Activated naive CD4-positive, alpha-beta T cell treated with anti-CD3 and anti-CD28 coated beads, Interleukin-2, amount 50 U/mL, for 24 hours (primary cell): ENCODE measurements around the gene ARID1B.

Experiments
- H3K27ac Mint-ChIP-seq: one replicate; pipeline ENCODE4 v1.8.0; 2021; ENCODE audit warnings: mild to moderate bottlenecking, mixed read lengths
- H3K27me3 Mint-ChIP-seq: one replicate; pipeline ENCODE4 v1.8.0; 2021; ENCODE audit warnings: mixed read lengths
- H3K36me3 Mint-ChIP-seq: one replicate; pipeline ENCODE4 v1.8.0; 2021; ENCODE audit warnings: mixed read lengths
- H3K4me1 Mint-ChIP-seq: one replicate; pipeline ENCODE4 v1.8.0; 2021; ENCODE audit warnings: mixed read lengths
- H3K4me3 Mint-ChIP-seq: one replicate; pipeline ENCODE4 v1.8.0; 2021; ENCODE audit warnings: mild to moderate bottlenecking, mixed read lengths
- H3K9me3 Mint-ChIP-seq: one replicate; pipeline ENCODE4 v1.8.0; 2021; ENCODE audit warnings: mixed read lengths

Gene ARID1B

DNA sequence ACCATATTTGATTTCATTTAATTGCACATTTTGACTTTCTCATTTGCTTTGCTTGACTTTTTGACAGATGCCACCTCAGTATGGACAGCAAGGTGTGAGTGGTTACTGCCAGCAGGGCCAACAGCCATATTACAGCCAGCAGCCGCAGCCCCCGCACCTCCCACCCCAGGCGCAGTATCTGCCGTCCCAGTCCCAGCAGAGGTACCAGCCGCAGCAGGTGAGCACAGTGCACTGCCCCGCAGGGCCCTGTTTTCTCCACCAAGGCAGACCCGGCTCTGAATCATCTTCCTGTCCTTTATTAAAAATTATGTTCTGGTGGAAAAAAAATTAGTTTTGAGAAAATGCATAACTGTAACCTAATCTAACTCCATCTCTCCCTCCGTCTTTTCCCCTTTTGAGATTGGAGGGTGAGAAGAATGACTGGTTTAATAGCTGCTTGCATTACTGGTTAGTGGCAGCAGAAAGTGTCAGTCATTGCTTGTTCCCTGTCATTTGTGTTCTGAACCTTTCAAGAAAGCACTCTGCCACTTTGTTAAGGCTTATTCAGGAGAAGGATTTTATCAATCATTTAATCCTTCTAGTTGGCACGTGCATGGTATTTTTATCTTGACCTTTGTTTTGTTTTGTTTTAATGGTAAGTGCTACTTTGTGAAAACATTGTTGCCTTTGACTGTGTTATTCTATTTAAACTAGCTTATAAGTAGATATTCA lies 124.3 kb downstream of the ARID1B start:
- Mint-ChIP-seq H3K36me3 (peaks cover 13% of the 10 kb centered on the region), H3K4me3 (no peak overlapping the region), H3K4me1 (peaks cover 74% of the 10 kb centered on the region), H3K27ac (no peak overlapping the region), H3K27me3 (no peaks in the 10 kb centered on the region), H3K9me3 (no peaks in the 10 kb centered on the region)

DNA sequence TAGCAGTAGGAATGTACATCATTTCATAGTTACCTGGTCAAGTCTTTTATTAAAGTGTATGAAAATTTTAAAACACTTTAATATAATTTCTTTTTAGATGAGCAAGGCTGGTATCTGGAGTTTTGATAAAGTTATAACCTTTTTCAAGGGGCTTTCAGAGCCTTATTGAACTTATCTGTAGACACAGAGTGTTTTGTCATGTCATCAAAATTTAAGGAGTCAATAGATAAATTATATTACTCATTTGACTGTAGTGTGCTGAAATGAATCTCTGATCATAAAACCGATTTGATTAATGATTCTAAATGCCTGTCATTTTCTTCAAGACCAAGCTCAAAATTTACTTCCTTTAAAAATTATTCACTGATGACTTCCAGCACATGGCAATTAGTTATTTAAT lies 125.6 kb downstream of the ARID1B start:
- no peak overlapping the region for H3K4me3 Mint-ChIP-seq
- no peak overlapping the region for H3K27ac Mint-ChIP-seq
- H3K36me3 Mint-ChIP-seq, result peaks cover 17% of the 10 kb centered on the region
- no peaks in the 10 kb centered on the region for H3K27me3 Mint-ChIP-seq
- no peaks in the 10 kb centered on the region for H3K9me3 Mint-ChIP-seq
- peaks cover 81% of the 10 kb centered on the region for H3K4me1 Mint-ChIP-seq

DNA sequence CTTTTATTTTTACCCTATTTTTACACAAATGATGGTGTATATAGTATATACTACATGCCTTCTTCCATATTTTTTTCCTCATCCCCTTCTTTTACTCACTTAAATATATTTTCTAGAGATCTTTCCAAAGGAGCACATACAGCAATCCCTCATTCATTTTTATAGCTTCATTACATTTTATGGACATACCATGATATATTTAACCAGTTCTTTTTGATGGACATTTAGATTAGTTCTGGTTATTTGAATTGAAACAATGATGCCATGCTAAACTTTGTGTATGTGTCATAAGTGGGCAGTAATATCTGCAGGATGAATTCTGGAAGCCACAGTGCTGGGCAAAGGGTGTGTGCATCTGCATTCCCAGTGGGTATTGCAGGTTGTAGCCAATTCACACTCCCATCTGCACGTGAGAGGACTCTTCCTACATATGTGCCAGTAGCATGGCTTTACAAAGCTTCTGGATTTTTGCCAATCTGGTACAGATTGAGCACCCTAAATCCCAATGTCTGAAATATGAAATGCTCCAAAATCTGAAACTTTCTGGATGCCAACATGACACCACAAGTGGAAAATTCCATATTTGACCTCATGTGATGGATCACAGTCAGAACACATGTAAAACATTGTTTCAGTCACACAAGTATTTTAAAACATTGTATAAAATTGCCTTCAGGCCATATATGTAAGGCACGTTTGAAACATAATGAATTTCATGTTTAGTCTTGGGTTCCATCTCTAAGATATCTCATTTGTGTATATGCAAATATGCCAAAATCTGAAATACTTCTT lies 127.2 kb downstream of the ARID1B start:
- no peak overlapping the region for H3K27ac Mint-ChIP-seq
- peaks cover 81% of the 10 kb centered on the region for H3K4me1 Mint-ChIP-seq
- peaks cover 17% of the 10 kb centered on the region for H3K36me3 Mint-ChIP-seq
- no peaks in the 10 kb centered on the region for H3K27me3 Mint-ChIP-seq
- no peak overlapping the region for H3K4me3 Mint-ChIP-seq
- H3K9me3 Mint-ChIP-seq, result no peaks in the 10 kb centered on the region

DNA sequence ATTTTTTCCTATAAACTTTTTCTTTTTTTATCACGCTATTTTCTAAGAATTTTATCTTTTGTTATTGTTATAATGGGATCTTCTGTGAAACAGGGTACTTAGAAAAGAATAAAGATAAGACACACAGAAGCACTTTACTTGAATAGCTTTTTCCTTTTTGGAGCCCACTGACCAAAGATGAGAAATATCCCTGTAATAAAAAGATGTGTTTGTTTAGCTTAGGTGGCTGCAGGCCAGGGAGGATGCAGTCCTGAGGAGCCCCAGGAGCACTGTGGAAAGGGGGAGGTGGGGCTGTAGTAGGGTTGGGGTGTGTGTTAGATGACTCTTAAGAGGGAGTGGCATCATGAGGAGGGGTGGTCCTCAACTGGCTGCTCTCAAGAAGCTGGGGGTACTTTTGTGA lies 128.6 kb downstream of the ARID1B start:
- Mint-ChIP-seq H3K4me3 (no peak overlapping the region), H3K36me3 (peaks cover 17% of the 10 kb centered on the region), H3K27me3 (no peaks in the 10 kb centered on the region), H3K27ac (no peak overlapping the region), H3K9me3 (no peaks in the 10 kb centered on the region), H3K4me1 (peaks cover 81% of the 10 kb centered on the region)

DNA sequence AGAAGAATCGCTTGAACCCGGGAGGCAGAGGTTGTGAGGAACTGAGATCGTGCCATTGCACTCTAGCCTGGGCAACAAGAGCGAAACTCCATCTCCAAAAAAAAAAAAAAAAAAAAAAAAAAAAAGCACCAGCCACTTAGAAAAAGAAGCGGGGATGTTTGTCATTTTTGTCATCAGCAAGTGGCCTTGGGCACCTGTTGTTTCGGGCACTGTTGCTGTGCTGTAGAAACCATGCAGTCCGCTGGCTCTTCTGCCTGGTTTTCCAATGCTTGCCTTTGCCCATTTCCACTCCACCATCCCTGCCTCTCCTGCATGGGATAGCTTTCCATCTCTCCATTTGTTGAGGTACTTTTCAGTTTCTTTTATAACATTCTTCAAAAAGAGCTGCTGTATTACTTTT lies 129.3 kb downstream of the ARID1B start:
- peaks cover 17% of the 10 kb centered on the region for H3K36me3 Mint-ChIP-seq
- H3K4me1 Mint-ChIP-seq, result peaks cover 81% of the 10 kb centered on the region
- no peaks in the 10 kb centered on the region for H3K9me3 Mint-ChIP-seq
- no peak overlapping the region for H3K4me3 Mint-ChIP-seq
- H3K27me3 Mint-ChIP-seq, result no peaks in the 10 kb centered on the region
- no peak overlapping the region for H3K27ac Mint-ChIP-seq

DNA sequence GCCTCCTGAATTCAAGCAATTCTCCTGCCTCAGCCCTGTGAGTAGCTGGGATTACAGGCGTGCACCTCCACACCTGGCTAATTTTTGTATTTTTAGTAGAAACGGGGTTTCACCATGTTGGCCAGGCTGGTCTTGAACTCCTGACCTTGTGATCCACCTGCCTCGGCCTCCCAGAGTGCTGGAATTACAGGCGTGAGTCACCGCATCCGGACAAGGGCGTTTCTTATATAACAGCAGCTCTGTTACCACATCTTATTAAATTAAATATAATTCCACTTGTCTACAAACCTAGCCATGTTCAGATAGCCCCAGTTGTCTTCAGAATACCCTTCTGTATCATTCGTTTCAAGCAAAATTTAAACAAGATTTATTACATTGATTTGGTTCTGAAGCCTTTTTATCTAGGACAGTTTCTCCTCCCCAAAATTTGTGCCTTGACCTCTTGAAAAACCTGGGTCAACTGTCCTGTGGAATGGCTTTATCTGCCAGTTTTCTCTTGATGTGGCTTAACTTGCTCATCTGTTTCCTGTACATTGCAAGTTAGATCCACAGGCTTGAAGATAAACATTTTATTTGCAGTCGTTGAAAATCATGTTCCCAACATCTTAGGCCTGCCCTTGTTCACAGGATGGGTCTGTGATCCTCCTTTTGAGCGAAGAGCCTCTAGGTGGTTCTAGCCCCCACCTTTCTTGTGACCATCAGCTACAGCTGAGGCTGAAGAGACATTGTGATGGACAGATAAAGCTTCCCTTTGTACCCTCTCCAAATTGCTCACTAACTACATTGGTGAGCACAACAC lies 132.2 kb downstream of the ARID1B start:
- no peak overlapping the region for H3K4me3 Mint-ChIP-seq
- no peaks in the 10 kb centered on the region for H3K9me3 Mint-ChIP-seq
- peaks cover 13% of the 10 kb centered on the region for H3K36me3 Mint-ChIP-seq
- peaks cover 79% of the 10 kb centered on the region for H3K4me1 Mint-ChIP-seq
- H3K27me3 Mint-ChIP-seq, result no peaks in the 10 kb centered on the region
- H3K27ac Mint-ChIP-seq, result peak overlapping the region; percentile 46

DNA sequence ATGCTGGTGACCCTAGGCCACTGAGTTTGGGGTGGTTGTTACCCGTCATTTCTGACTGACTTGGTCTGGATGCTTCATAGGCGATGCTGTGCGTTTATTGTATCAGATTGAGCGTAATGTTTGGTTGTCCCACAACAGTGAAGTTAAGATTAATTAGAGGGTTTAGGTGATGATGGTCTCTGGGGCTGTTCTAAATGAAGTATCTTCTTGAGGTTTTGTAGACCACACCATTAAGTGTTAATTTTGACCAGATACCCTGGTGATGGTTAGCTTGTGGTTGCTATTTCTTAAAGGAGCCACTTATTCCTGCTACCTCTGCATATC lies 132.8 kb downstream of the ARID1B start:
- H3K36me3 Mint-ChIP-seq, result peaks cover 13% of the 10 kb centered on the region
- H3K4me3 Mint-ChIP-seq, result no peak overlapping the region
- H3K27ac Mint-ChIP-seq, result peak overlapping the region; percentile 46
- peaks cover 85% of the 10 kb centered on the region for H3K4me1 Mint-ChIP-seq
- H3K27me3 Mint-ChIP-seq, result no peaks in the 10 kb centered on the region
- no peaks in the 10 kb centered on the region for H3K9me3 Mint-ChIP-seq

DNA sequence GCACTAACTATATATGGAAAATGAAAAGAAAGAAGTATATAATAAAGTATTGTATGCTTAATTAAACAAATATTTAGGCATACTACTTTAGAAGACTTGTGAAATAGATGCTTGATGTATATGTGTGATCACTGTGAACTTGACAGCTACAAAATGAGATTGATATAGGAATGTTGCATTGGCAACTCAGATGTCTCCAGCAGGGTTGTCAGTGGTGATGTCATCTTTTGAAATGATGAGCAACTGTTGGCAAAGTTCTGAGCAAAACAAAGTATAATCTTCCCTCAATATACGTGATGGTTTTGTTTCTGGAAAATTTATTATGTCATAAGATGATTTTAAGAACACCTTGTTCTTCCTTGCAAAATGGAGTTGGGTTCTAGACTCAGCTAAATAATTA lies 133.8 kb downstream of the ARID1B start:
- H3K9me3 Mint-ChIP-seq, result no peaks in the 10 kb centered on the region
- peaks cover 81% of the 10 kb centered on the region for H3K4me1 Mint-ChIP-seq
- H3K27ac Mint-ChIP-seq, result no peak overlapping the region
- no peak overlapping the region for H3K4me3 Mint-ChIP-seq
- H3K36me3 Mint-ChIP-seq, result peaks cover 12% of the 10 kb centered on the region
- no peaks in the 10 kb centered on the region for H3K27me3 Mint-ChIP-seq

DNA sequence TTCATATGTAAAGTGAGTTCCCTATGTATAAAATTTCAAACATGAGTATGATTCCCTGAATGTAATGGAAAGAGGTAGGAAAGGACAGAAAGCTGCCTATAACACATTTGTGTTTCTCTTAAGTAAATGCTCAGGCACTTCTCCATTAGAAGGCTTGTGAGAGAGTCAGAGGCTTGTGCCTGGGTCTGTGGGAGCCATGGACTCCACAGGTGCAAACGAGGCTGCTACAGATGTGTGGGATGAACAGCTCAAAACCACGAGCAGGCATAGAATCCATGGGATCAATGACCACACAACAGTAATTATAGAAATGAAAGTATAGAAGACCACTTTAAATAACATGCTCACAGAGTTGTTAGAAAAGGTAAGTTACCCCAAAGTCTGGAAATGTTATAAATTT lies 134.4 kb downstream of the ARID1B start:
- H3K36me3 Mint-ChIP-seq, result peaks cover 11% of the 10 kb centered on the region
- H3K4me1 Mint-ChIP-seq, result peaks cover 83% of the 10 kb centered on the region
- H3K27me3 Mint-ChIP-seq, result no peaks in the 10 kb centered on the region
- H3K4me3 Mint-ChIP-seq, result no peak overlapping the region
- peak overlapping the region; percentile 4 for H3K27ac Mint-ChIP-seq
- H3K9me3 Mint-ChIP-seq, result no peaks in the 10 kb centered on the region

DNA sequence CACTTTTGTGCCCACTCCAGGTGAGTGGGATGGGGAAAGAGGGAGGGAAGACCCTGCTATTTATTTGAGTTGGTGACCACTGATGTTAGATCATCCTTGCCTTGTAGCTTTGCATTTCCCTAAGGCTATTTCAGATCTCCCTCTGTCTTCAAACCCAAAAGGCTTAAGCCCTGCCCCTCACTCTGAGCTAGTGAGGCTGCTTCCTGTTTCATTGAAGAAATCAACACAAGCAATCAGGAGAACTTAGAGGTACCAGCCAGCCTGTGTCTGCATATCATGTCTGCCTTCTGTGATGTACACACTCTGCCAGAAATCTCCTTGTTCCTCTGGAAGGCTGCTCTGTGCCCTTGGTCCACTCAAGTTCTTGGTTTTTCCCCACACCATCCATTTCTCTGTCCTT lies 135.3 kb downstream of the ARID1B start:
- Mint-ChIP-seq H3K27ac (peak overlapping the region; percentile 16), H3K36me3 (peaks cover 6% of the 10 kb centered on the region), H3K4me1 (peaks cover 81% of the 10 kb centered on the region), H3K9me3 (no peaks in the 10 kb centered on the region), H3K4me3 (peak overlapping the region; percentile 15), H3K27me3 (no peaks in the 10 kb centered on the region)

DNA sequence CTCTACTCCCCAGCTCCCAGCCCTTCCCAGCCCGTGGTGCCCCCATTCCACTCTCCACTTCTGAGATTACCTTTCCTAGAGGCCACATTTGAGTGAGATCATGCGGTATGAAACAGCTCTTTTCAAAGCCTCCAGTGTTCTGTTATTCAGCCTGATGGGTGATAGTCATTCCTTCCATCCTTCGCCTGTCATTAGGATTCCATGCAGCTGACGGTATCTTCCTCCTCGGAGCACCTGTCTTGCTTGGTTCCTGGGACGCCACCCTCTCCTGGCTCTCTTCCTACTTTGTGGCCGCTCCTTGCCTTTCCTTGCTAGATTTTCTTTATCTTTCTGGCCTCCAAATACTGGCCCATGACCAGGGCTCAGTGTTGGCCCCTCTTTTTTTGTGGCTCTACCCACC lies 137.0 kb downstream of the ARID1B start:
- peaks cover 81% of the 10 kb centered on the region for H3K4me1 Mint-ChIP-seq
- peak overlapping the region; percentile 36 for H3K27ac Mint-ChIP-seq
- H3K27me3 Mint-ChIP-seq, result no peaks in the 10 kb centered on the region
- no peak overlapping the region for H3K4me3 Mint-ChIP-seq
- no peaks in the 10 kb centered on the region for H3K9me3 Mint-ChIP-seq
- peaks cover 5% of the 10 kb centered on the region for H3K36me3 Mint-ChIP-seq

DNA sequence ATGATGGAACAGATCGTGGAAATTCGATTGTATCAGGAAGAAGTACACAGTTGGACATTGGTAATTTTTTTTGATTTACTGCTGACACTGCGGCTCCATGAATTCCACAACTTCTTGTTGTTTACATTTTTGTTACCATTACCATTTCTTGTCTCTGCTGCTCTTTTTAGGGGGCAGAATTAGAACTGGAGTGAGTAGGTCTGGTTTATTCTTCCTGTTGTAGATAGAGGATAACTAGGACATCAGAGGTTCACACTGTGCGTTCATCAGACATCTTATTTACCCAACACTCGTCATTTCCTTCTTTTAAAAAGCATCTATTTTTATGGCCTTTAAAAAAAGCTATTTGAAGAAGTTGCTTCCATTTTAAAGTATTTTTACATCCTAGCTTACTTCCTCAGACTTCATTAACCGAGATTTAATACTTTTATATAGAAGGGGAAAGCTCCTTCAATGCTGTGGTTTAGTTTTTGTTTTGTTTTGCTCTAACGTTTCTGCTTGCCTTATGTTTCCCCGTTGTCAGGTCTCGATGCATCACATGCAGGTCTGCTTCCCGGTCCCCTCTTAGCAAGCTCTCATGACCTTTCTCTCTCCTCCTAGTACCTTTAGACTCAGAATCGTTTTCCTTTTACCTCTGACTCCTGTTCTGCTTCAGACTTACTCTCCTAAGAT lies 139.1 kb downstream of the ARID1B start:
- Mint-ChIP-seq H3K27ac (peak overlapping the region; percentile 66), H3K36me3 (peaks cover 7% of the 10 kb centered on the region), H3K4me1 (peaks cover 79% of the 10 kb centered on the region), H3K27me3 (no peaks in the 10 kb centered on the region), H3K9me3 (no peaks in the 10 kb centered on the region), H3K4me3 (no peak overlapping the region)

DNA sequence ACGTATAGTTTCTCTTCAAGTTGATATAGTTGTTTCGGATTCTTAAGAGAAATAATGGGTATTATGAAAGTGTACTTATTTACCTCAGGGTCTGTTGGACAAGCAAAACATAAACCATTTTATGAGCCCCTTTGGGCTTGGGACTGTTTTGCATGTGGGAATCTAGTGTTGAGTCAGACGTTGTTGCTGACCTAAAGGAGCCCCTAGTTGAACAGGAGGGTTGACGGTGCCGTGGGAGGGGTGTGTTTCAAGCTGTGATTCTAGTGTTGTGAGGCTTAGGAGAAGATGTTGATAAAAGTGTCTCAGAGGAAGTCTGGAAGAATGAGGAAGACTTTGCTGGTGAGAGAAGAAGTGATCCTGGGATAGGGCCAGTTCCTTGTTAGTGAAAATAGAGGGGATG lies 140.0 kb downstream of the ARID1B start:
- Mint-ChIP-seq H3K9me3 (no peaks in the 10 kb centered on the region), H3K27me3 (no peaks in the 10 kb centered on the region), H3K36me3 (peaks cover 9% of the 10 kb centered on the region), H3K4me3 (no peak overlapping the region), H3K4me1 (peaks cover 77% of the 10 kb centered on the region), H3K27ac (peak overlapping the region; percentile 48)

DNA sequence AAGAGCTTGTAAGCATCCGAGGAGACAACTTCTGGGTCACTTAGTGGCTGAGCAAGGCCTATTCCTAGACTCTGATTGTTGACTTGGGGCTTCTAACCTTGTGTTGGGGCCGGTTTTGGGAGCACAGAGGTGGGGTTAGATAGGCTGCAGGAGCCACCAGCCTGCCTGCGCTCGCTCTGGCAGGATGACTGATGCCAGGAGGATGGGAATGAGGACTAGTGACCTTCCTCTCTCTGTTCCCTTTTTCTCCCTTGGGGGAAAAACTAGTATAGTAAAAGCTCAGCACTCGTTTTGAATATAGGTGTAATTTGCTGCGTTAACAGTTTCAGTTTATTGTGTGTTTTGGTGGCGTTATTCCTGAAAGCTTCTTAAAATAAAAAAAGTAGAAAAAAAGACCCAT lies 141.5 kb downstream of the ARID1B start:
- H3K9me3 Mint-ChIP-seq, result no peaks in the 10 kb centered on the region
- peaks cover 9% of the 10 kb centered on the region for H3K36me3 Mint-ChIP-seq
- H3K4me3 Mint-ChIP-seq, result no peak overlapping the region
- H3K27ac Mint-ChIP-seq, result no peak overlapping the region
- H3K27me3 Mint-ChIP-seq, result no peaks in the 10 kb centered on the region
- H3K4me1 Mint-ChIP-seq, result peaks cover 72% of the 10 kb centered on the region

DNA sequence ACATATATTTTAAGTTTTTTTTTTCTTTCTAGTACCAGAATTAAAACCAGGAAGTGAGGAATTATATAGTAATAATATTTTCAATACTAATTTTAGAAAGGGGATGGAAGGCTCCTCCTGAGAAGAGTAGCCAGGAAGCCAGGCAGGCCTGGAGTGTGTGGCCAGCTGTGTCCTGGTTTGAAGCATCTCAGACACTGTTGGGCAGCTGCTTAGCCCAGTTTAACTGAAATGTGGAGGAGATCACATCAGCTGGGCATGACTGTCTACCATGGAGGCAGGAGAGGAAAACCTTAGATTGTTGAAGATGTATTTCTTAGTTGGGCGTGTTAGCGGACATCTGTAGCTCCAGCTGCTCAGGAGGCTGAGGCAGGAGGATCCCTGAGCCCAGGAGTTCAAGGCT lies 142.2 kb downstream of the ARID1B start:
- no peaks in the 10 kb centered on the region for H3K27me3 Mint-ChIP-seq
- H3K27ac Mint-ChIP-seq, result peak overlapping the region; percentile 77
- H3K36me3 Mint-ChIP-seq, result peaks cover 5% of the 10 kb centered on the region
- peaks cover 72% of the 10 kb centered on the region for H3K4me1 Mint-ChIP-seq
- H3K4me3 Mint-ChIP-seq, result no peak overlapping the region
- H3K9me3 Mint-ChIP-seq, result no peaks in the 10 kb centered on the region
